Tibial nerve (tissue), 4 donors: ENCODE results near the gene TMIGD3. TPM values are rescaled to one million over a fixed set of nuclear protein-coding genes. Genes with fewer than 3 reads are reported as not detected.
A peak's percentile ranks its signal among the peaks of the same experiment; 100 is the strongest.

Source experiments
- DNase-seq, 2 donors: peaks; one replicate each; pipeline ENCODE4 v3.0.0-alpha.2; 2019; ENCODE audit warnings: low spot score in 2 of 2
- H3K27ac ChIP-seq, 4 donors: fragments of 200-600 bp; sonication (generic) in 3 of 4; one replicate each; pipeline ENCODE4 v1.5.1; 2017 to 2019; ENCODE audit warnings: mild to moderate bottlenecking in 1 of 4
- H3K27me3 ChIP-seq, 2 donors: fragments of 200-600 bp; sonication (generic) in 1 of 2; one replicate each; pipeline versions ENCODE4 v1.5.1 to v1.6.0; 2017 to 2019
- H3K36me3 ChIP-seq, 3 donors: fragments of 200-600 bp; sonication (generic); one replicate each; pipeline ENCODE4 v1.5.1; 2018 to 2019
- H3K4me1 ChIP-seq, 4 donors: fragments of 200-600 bp; sonication (generic) in 3 of 4; one replicate each; pipeline ENCODE4 v1.5.1; 2017 to 2019
- H3K4me3 ChIP-seq, 4 donors: fragments of 200-600 bp; sonication (generic) in 3 of 4; one replicate each; pipeline ENCODE4 v1.5.1; 2017 to 2019; ENCODE audit warnings: mild to moderate bottlenecking in 1 of 4, moderate library complexity in 1 of 4
- H3K9me3 ChIP-seq, 4 donors: fragments of 200-600 bp; sonication (generic) in 3 of 4; one replicate each; pipeline ENCODE4 v1.5.1; 2017 to 2019
- CTCF ChIP-seq, 5 experiments: fragments of 200-600 bp in 3 of 5; fragments of 450-650 bp in 2 of 5; sonication (generic) in 3 of 5; IDR thresholded peaks; one replicate each; pipeline ENCODE4 v1.5.1; 2016 to 2019; ENCODE audit warnings: antibody characterized with exemption in 5 of 5, mild to moderate bottlenecking in 3 of 5, moderate library complexity in 2 of 5
- EP300 ChIP-seq, 2 donors: sonication (generic); formaldehyde crosslinking; IDR thresholded peaks; one replicate each; pipeline ENCODE4 v1.6.1; 2017; ENCODE audit warnings: antibody characterized with exemption in 2 of 2, mild to moderate bottlenecking in 1 of 2
- POLR2A ChIP-seq, 2 donors: fragments of 450-650 bp; IDR thresholded peaks; one replicate each; pipeline ENCODE4 v1.6.1; 2017; ENCODE audit warnings: antibody characterized with exemption in 2 of 2, mild to moderate bottlenecking in 2 of 2, moderate library complexity in 2 of 2
- WGBS, 2 donors: methylation state at CpG; one replicate each; pipeline ENCODE4 v1.1.5; 2018; 5-methylcytosine and 5-hydroxymethylcytosine counted together
- total RNA-seq, 4 donors: library from RNA; depleted of rRNA; stranded (reverse); fragments of >200 nt; gene quantifications; one replicate each; pipeline ENCODE4 v1.1.0, GENCODE V29; 2016

The TMIGD3 gene
- total RNA-seq, 4 donors from 2014 or later = 0.59 to 9.6 (median 2.3) TPM

DNA sequence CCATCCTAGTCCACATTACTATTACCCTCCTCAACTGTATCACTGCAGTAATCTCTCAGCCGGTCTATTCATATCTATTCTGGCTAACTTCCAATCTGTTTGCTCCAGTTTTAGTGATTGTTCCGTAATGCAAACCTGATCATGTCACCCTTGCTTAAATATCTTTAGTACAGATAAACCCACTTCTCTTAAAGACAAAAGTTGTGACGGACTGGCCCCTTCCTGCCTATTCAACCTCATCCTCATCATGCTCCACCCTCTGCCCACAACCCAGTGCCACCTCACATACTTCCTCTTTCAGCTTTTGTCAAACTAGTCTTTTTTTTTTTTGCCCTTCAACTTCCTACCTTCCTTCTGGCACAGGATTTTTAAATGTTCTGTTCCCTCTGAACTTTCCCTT lies 32.4 kb downstream of the TMIGD3 start:
- Histone ChIP-seq H3K27me3 (no peaks in the 10 kb centered on the region), H3K36me3 (peaks cover 0 to 65% (median 0%) of the 10 kb centered on the region in 3 donors), H3K4me1 (peaks cover 0 to 7% (median 3%) of the 10 kb centered on the region in 4 donors), H3K4me3 (no peak overlapping the region), H3K27ac (peak overlapping the region in 2 of 4 donors; percentile 61 to 67), H3K9me3 (no peaks in the 10 kb centered on the region)
- TF ChIP-seq CTCF (IDR thresholded peaks at IDR 0.05) (no peak), POLR2A (IDR thresholded peaks at IDR 0.05) (no peak), EP300 (IDR thresholded peaks at IDR 0.05) (peak in 1 of 2 donors; percentile 63)
- 63 to 66% methylated on average over 3 of the region's 3 CpGs for WGBS, 2 donors
- DNase-seq = no peak

- WGBS, 2 donors = 88 to 94% methylated on average over 5 of the region's 5 CpGs
- DNase-seq = no peak
- TF ChIP-seq POLR2A (IDR thresholded peaks at IDR 0.05) = no peak
- H3K4me1 ChIP-seq = peaks cover 0 to 7% (median 3%) of the 10 kb centered on the region in 4 donors
- peaks cover 0 to 69% (median 0%) of the 10 kb centered on the region in 3 donors for H3K36me3 ChIP-seq
- no peak overlapping the region for H3K4me3 ChIP-seq
- no peaks in the 10 kb centered on the region for H3K9me3 ChIP-seq
- peak overlapping the region in 2 of 4 donors; percentile 61 to 67 for H3K27ac ChIP-seq
- H3K27me3 ChIP-seq = no peaks in the 10 kb centered on the region
These were observed 32.8 kb downstream of the TMIGD3 start for GRCh38 chr1:111470596-111470995.

- no peak for TF ChIP-seq CTCF (IDR thresholded peaks at IDR 0.05)
- no peak for TF ChIP-seq POLR2A (IDR thresholded peaks at IDR 0.05)
- Histone ChIP-seq H3K9me3 (no peaks in the 10 kb centered on the region), H3K4me3 (no peak overlapping the region), H3K4me1 (peaks cover 0 to 6% (median 3%) of the 10 kb centered on the region in 4 donors), H3K27me3 (no peaks in the 10 kb centered on the region), H3K36me3 (peaks cover 0 to 79% (median 0%) of the 10 kb centered on the region in 3 donors), H3K27ac (no peak overlapping the region)
- no peak for DNase-seq
These were observed 33.9 kb downstream of the TMIGD3 start for GRCh38 chr1:111469539-111469938.

DNA sequence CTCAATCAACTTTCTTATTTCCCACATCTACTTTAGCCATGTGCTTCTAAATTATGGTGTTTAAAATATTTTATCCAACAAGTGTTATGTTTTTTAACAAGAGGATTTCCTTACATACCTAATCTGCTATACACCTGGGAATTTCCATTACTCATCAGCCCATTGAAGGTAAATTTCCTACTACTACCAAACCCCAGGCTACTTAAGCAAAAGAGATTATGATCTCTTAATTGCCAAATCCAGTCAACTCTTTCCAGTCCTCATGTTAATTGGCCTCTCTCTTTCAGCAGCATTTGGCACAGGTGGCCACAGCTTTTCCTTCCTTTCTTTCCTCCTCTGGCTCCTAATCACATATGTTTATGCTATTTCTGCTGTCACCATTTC lies 34.7 kb downstream of the TMIGD3 start:
- H3K9me3 ChIP-seq = no peaks in the 10 kb centered on the region
- H3K27me3 ChIP-seq = no peaks in the 10 kb centered on the region
- H3K4me3 ChIP-seq = no peak overlapping the region
- H3K4me1 ChIP-seq = peaks cover 0 to 6% (median 0%) of the 10 kb centered on the region in 4 donors
- TF ChIP-seq CTCF (IDR thresholded peaks at IDR 0.05) (no peak), EP300 (IDR thresholded peaks at IDR 0.05) (no peak), POLR2A (IDR thresholded peaks at IDR 0.05) (no peak)
- DNase-seq = no peak
- H3K36me3 ChIP-seq = peaks cover 0 to 82% (median 0%) of the 10 kb centered on the region in 3 donors
- H3K27ac ChIP-seq = no peak overlapping the region

- Histone ChIP-seq H3K27me3 (no peaks in the 10 kb centered on the region), H3K4me1 (peaks cover 0 to 6% (median 0%) of the 10 kb centered on the region in 4 donors), H3K9me3 (no peaks in the 10 kb centered on the region), H3K36me3 (peaks cover 0 to 88% (median 0%) of the 10 kb centered on the region in 3 donors), H3K4me3 (no peak overlapping the region), H3K27ac (no peak overlapping the region)
- WGBS, 2 donors = 85 to 92% methylated on average over 2 of the region's 2 CpGs
- TF ChIP-seq CTCF (IDR thresholded peaks at IDR 0.05) (no peak), EP300 (IDR thresholded peaks at IDR 0.05) (no peak), POLR2A (IDR thresholded peaks at IDR 0.05) (no peak)
- DNase-seq = no peak
These were observed 35.3 kb downstream of the TMIGD3 start for GRCh38 chr1:111467865-111468716.
